GM21717 (cell line): ENCODE results near the gene EXD3.
"Not testable (repeated sequence)": the region's sequence is repeated elsewhere in the genome, so short reads cannot be mapped to it uniquely, and the experiment has no call there.

Experiments
- ATAC-seq: cut with Tn5 transposase; IDR thresholded peaks from one replicate; pipeline ENCODE4 v1.9.1; 2021; ENCODE audit warnings: mild to moderate bottlenecking, moderate library complexity; ENCODE audit not compliant: unreplicated experiment

The EXD3 gene

GRCh38 chr9:137422604-137423513, at the start of gene EXD3, which contains the start of gene NOXA1:
EXD3 (minus strand) TSS chr9:137423162; CDS start chr9:137395357, 27,805 bp downstream.
NOXA1 (plus strand) TSS chr9:137423393; CDS start chr9:137423530, 137 bp downstream.
- ATAC-seq = peak; percentile 74

GRCh38 chr9:137470785-137471184, 47.8 kb upstream of the EXD3 start:
- no peak for ATAC-seq

DNA sequence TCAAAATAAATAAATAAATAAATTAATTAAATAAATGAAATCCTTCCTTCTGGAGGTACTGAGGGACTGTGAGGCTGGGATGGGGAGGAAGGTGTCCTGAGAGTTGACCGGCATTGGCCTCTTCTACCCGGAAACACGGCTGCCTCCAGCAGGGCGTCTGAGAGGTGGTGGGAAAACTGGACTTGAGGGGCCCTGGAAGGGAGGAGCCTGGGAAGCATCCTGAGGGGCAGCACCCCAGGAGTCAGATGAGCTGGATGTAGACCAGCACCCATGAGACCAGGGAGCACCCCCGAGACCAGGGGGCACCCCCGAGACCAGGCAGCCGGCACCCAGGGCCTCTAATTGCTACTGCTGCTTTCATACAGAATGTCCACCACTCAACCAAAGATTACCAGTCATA, 44.9 kb upstream of the EXD3 start:
- no peak for ATAC-seq

DNA sequence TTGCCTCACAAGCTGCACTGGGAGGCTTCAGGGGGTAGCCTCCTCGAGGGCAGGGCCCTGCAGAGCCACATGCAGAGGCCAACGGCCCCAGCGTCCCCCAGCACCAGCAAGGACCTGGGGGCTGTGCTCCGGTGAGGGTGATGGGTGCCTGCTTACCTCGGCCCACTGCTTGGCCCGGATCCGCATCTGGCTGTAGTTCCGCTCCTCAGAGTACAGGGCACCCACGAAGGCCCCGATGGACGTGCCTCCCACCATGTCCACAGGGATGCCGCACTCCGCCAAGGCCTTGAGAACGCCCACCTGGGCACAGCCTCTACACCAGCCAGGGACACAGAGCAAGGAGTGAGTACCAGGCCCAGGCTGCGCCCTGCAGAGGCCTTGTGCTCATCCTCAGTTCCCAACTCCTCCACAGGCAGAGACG, 44.2 kb upstream of the EXD3 start:
- ATAC-seq = no peak

- not testable (repeated sequence) for ATAC-seq
Measured at GRCh38 chr9:137466389-137467085, 43.6 kb upstream of the EXD3 start.

GRCh38 chr9:137465720-137466388, 42.9 kb upstream of the EXD3 start:
- ATAC-seq = no peak

DNA sequence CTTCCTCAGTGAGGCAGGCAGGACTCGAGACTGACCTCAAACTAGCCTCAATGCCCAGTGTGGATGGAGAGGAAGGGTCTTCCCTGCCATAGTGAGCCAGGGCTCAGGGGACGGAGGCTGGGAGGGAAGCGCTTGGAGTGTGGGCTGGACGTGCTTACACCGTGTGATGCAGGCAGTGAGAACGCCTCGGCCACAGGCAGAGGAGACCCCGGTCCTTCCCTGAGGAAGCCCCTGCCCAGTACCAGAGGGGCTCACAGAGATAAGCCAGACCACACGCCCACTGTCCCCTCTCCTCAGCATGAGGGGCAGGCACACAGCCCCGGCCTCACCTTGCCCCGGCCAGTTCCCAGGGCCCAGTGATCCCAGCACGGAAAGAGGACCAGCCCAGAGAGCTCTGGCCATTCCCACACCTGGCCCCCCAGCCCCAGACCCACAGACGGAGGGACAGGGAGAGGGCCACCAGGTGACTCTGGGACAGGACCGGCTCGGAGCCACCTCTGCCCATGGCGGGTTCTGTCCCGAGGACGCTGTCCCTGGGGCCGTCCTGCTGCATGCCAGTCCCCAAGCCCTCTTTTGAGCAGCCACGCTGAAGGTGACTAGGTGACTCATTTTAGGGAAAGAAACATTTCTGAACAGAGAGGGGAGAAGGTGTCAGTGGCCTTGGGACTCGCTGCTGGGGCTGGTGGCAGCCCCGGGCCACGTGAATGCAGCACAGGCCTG, 42.2 kb upstream of the EXD3 start:
- ATAC-seq = no peak

DNA sequence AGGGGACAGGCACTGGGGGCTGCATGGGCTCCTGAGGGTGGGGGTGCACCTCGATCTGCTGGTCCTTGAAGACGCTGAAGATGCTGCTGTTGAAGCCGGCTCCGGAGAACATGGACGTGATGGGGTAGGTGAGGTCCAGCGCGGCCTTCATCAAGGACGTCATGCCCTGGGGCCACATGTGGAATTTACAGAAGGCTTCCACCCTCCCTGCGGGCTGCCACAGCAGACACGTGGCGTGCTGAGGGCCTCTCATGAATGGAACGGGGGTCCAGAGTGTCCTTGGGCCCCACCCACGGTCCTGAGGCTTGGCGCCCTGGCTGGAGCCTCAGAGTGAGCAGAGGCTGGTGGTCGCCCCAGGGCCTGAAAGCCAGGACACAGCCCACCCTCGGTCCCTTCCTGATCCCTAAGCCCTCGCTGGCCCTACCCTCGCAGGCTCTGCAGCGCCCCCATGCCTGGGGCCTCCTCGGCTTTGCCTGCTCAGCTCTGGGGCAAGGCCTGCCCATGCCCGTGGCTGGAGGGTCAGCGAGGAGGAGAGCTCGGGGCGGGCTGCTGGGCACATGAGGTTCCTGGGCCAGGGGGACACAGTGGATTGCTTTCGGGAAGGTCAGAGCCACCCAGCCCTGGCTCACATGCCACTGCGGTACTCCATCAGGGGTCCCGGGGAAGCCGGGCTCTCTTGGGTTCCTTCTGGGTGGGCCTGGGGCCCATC, 41.5 kb upstream of the EXD3 start:
- no peak for ATAC-seq

- no peak for ATAC-seq
Measured at GRCh38 chr9:137463931-137464290, 40.9 kb upstream of the EXD3 start.

DNA sequence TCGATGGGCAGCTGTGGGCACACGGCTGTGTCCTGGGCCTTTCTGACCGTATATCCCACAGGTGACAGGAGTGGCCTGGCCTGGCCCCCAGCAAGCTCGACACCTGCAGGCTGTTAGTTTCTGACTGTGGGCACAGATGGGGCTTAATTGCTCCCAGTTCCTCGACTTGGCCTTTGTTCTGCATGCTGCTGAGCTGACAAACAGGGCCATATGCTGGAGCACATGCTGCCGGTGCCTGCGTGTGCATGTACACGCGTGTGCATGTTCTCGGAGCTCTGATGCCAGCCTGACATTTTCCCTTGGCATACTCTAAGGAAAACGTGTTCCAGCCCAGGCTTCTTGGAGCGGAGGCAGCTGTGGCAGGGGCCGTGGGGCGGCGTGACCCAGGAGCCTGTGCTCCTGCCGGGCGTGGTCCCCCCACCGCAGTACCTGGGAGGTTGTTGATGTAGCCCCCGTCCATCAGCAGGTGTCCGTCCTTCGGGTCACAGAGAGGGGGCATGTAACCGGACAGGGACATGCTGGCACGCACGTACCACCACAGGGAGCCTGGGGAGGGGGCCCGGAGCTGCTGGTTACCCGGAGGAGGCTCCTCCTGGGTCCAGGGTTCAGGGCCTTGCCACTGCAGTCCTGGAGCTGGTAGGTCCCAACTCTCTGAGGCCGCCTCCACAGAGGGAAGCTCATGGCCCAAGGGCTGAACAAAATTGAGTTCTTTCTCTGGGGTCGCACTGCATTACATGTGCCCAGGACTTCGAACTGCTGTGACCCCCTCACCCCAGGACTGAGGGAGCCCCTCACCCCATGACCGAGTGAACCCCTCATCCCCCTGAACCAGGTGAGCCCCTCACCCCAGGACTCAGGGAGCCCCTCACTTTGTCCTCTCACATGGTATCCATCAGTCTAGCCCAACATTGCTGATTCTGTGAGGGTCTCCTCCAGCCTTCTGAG, 40.3 kb upstream of the EXD3 start:
- no peak for ATAC-seq

DNA sequence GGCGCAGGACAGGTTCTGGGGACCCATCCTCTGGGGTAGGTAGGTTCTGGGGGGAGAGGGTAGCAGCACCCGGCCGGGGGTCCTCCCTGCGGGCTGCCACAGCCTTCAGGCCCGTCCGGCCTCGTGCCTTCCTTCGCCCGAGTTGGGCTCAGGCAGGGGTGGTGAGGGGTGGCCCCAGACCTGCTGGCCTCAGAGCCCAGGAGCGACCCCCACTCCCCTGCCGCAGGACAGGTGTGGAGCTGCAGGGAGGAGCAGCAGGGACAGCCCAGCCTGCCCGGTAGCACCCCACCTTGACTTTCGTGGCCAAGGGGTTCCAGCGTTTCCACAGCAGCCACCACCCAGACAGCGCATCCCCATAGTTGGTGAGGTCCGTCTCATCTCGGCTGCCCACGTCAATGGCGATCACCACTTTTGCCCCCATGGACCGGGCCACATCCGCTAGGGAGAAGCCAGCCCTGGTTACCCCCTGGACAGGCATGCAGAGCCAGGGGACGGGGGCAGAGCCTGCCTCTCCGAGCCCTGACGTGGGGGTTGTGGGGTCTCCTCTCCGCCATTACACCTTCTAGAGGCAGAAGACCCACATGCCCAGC, 39.5 kb upstream of the EXD3 start:
- ATAC-seq = no peak

- ATAC-seq = peak; percentile 35
Measured at GRCh38 chr9:137461663-137462395, 38.9 kb upstream of the EXD3 start.

GRCh38 chr9:137461316-137461662, 38.3 kb upstream of the EXD3 start:
- no peak for ATAC-seq

GRCh38 chr9:137460363-137461315, 37.7 kb upstream of the EXD3 start:
- no peak for ATAC-seq

DNA sequence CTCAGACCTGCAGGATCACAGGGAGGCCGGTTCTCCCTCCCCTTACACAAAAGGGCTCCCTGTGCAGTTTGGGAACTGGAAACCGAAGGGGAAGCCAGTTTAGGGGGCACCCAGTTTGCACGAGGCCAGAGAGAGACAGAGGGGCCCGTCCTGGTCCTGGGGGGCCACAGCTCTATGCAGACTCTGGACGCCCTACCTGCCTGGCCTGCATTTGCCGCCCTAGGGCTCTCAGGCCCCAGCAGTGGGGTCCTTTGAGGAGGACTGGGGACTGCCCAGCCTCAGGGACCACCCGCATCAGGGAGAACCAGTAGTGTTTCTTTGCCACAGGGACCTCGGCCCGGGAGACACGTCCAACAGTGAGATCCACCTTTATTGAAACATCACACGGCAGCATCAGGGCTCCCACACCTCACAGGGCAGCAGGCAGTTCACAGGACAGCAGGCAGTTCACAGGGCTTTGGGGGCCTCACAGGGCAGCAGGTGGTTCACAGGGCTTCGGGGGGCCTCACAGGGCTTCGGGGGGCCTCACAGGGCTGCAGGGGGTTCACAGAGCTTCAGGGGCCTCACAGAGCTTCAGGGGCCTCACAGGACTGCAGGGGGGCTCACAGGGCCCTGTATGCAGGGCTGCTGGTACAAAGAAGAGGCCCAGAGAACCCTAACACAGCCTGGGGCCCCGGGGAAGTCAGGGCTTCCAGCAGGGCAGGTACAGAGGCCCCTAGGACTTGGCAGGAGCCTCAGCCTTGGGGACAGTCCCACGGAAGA, 36.8 kb upstream of the EXD3 start:
- ATAC-seq = no peak

DNA sequence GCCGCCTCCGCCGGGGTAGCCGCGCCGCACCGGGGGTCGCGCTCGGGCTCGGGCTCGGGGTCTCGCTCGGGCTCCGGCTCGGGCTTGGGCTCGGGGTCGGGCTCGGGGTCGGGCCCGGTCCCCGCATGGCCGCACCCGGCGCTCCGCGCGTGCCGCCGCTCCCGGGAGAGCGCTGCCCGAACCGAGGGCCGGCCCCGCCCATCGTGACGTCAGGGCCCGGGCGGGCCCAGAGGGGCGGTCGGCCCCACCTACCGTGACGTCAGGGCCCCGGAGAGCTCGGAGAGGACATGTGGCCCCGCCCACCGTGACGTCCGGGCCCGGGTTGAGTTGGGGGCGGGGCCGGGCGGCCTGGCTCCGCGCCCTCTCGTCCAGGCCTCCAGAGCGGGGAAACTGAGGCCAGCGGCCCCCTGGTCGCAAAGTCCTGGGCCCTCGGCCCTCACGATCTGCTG, 36.2 kb upstream of the EXD3 start, which contains the start of gene NSMF:
Gene NSMF, minus strand, starts transcription at position 183 of the 449 bp plus-strand sequence. CDS start 232 bp downstream, outside the sequence.
- ATAC-seq = peak; percentile 47
